ENCODE results near the gene KCTD16.

Gene KCTD16

GRCh38 chr5:144525000-144525399 is 354.3 kb downstream of the KCTD16 start:
- DNase-seq (ENCODE audit: low read depth in 2 of 2), result no peak

DNA sequence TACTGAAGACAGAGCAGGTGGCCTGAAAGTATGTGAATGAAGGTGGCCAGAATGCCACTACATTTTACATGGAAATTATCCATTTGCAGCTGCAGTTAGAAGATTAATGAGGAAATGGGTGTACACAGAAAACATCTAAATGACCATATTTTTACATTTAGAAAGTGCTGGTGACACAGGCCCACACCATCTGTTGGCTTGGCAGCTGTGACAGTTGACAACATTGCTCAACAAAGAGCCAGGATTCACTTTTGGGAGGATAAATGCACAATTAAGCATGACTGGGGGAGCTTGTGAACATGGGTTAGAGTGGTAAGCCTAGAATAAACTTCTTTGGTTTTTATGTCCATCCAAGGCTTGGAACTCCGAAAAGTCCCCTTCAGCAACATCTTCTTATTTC is 360.5 kb downstream of the KCTD16 start:
- no peak for DNase-seq (ENCODE audit: low read depth in 2 of 2)

Measured in stimulated activated CD4-positive, alpha-beta T cell treated with anti-CD3 and anti-CD28 coated beads, Interleukin-1b, Interleukin-23, amount 100 ng/mL, for 1 hour (primary cell).